ENCODE measurements around the gene TMEM117. TPM values are rescaled to one million over a fixed set of nuclear protein-coding genes. Genes with fewer than 3 reads are reported as not detected.

Gene TMEM117
- total and polyA plus RNA-seq, 10 of the 15 experiments (the other 5 are each of a cell fraction or from before 2014, with no cell fraction given): 3.1 to 8.2 (median 6.1) TPM

DNA sequence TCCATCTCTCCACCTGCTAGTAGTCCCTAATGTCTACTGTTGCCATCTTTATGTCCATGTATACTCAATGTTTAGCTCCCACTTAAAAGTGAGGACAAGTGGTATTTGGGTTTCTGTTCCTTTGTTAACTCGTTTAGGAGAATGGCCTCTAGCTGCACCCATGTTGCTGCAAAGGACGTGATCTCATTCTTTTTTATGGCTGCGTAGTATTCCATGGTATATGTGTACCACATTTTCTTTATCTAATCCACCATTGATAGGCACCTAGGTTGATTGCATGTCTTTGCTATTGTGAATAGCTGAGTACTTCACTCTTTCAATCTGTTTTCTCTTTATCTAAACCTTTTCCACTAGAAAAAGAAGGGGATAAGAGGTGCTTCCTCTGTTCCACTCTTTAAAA lies 130.0 kb downstream of the TMEM117 start (continued):
- TF ChIP-seq WRNIP1 (IDR thresholded peaks at IDR 0.05; ENCODE audit: borderline replicate concordance, low read depth, low read length) (no peak), CBX3 (IDR thresholded peaks at IDR 0.05; ENCODE audit: borderline replicate concordance, low read depth) (no peak)

DNA sequence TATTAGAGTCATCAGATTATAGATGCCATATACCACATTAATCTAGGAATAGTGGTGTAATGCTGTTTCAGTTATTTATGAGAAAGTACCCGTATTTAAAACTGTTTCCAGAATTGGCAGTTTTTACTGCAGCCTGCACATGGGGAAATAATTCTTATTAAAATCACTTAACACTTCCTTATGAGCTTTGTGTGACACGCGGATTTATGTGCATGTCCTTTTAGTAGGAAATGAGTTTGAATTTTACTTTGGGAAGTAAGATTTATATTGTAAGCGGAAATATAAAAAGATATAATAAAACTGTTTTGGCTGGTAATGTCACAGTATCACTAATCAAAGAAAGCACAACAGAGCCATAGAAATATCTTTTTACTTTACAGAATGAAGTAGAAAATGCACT lies 132.9 kb downstream of the TMEM117 start:
- Histone ChIP-seq H3K79me2 (ENCODE audit: control insufficient read depth, insufficient read depth, low read length) (no peaks in the 10 kb centered on the region), H2AFZ (ENCODE audit: control insufficient read depth, low read depth, low read length) (no peak overlapping the region), H3K9me3 (replicated peaks; ENCODE audit: control insufficient read depth, insufficient read depth, low read length) (no peaks in the 10 kb centered on the region; the same call in 2 of the 3 replicates), H3K4me1 (ENCODE audit: control insufficient read depth, insufficient read depth, low read length) (no peaks in the 10 kb centered on the region), H3K36me3 (ENCODE audit: control insufficient read depth in 2 of 2, insufficient read depth in 2 of 2, low read length in 1 of 2) (no peaks in the 10 kb centered on the region), H3K9ac (ENCODE audit: control insufficient read depth, insufficient read depth, low read length) (no peak overlapping the region), H4K20me1 (ENCODE audit: control insufficient read depth, insufficient read depth) (no peaks in the 10 kb centered on the region), H3K27me3 (replicated peaks in 1 of 2; ENCODE audit: control insufficient read depth in 2 of 2, insufficient read depth in 2 of 2, low read length in 1 of 2) (no peaks in the 10 kb centered on the region), H3K4me3 (no peak overlapping the region), H3K27ac (ENCODE audit: control insufficient read depth, insufficient read depth) (no peak overlapping the region), H3K4me2 (ENCODE audit: control insufficient read depth, insufficient read depth) (no peak overlapping the region)
- ChIA-PET SMC1A (ENCODE audit: uncharacterized antibody, unreplicated experiment) (no interaction called here), POLR2A (no interaction called here), CTCF (interaction anchor here (0.7 kb wide), 1 partner anchor 284 kb away, joined by 3 read pairs; no protein-coding TSS in a partner anchor), RAD21 (ENCODE audit: unreplicated experiment) (interaction anchor here (0.9 kb wide), 1 partner anchor 15 kb away, joined by 4 read pairs; no protein-coding TSS in a partner anchor)
- DNase-seq (ENCODE audit: low read depth, low spot score): no peak
- TF ChIP-seq, protein P1, sequence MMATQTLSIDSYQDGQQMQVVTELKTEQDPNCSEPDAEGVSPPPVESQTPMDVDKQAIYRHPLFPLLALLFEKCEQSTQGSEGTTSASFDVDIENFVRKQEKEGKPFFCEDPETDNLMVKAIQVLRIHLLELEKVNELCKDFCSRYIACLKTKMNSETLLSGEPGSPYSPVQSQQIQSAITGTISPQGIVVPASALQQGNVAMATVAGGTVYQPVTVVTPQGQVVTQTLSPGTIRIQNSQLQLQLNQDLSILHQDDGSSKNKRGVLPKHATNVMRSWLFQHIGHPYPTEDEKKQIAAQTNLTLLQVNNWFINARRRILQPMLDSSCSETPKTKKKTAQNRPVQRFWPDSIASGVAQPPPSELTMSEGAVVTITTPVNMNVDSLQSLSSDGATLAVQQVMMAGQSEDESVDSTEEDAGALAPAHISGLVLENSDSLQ (IDR thresholded peaks at IDR 0.05): no peak
- no peak for TF ChIP-seq RBBP5 (conservative IDR thresholded peaks at IDR 0.05)
- TF ChIP-seq, protein P2, sequence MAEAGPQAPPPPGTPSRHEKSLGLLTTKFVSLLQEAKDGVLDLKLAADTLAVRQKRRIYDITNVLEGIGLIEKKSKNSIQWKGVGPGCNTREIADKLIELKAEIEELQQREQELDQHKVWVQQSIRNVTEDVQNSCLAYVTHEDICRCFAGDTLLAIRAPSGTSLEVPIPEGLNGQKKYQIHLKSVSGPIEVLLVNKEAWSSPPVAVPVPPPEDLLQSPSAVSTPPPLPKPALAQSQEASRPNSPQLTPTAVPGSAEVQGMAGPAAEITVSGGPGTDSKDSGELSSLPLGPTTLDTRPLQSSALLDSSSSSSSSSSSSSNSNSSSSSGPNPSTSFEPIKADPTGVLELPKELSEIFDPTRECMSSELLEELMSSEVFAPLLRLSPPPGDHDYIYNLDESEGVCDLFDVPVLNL (IDR thresholded peaks at IDR 0.05; ENCODE audit: low read depth, low read length): no peak
- TF ChIP-seq YY1 (IDR thresholded peaks at IDR 0.05; ENCODE audit: low read depth, low read length): no peak
- no peak for TF ChIP-seq STAT1 (conservative IDR thresholded peaks at IDR 0.05)
- TF ChIP-seq ZSCAN29 (IDR thresholded peaks at IDR 0.05): no peak
- no peak for TF ChIP-seq ATF7 (IDR thresholded peaks at IDR 0.05; ENCODE audit: low read depth)
- no peak for FAIRE-seq
- no peak for ATAC-seq
- intact Hi-C loops (cut with micrococcal nuclease; ENCODE audit: unreplicated experiment) (no loop called here), in situ Hi-C loops (cut with MboI) (no loop called here)
- no TSS peak for BruUV-seq (replicated peaks)
- 90% methylated on average over 4 of the region's 4 CpGs for WGBS (ENCODE audit: insufficient coverage, insufficient replicate concordance, low lambda C conversion rate, missing lambda C conversion rate)
